HepG2 (cell line): ENCODE results near the gene GNA14.

Source experiments
- RAD21 ChIP-seq: fragments of 450-650 bp; formaldehyde crosslinking; IDR thresholded peaks from 2 replicates; pipeline ENCODE4 v1.5.0; 2020; ENCODE audit warnings: mild to moderate bottlenecking
- RFXAP ChIP-seq: sonication (generic); formaldehyde crosslinking; IDR thresholded peaks from 2 replicates; pipeline ENCODE4 v1.4.0; 2020; ENCODE audit warnings: missing genetic modification reagents, borderline replicate concordance
- TF ChIP-seq, protein P1 (sequence below): sonication (generic); formaldehyde crosslinking; IDR thresholded peaks from 2 replicates; pipeline ENCODE4 v1.5.0; 2020; ENCODE audit warnings: mild to moderate bottlenecking, missing genetic modification reagents
- TF ChIP-seq, protein P2 (sequence below): IDR thresholded peaks from 2 replicates; pipeline ENCODE4 v1.6.1; 2016; ENCODE audit warnings: low read depth, borderline replicate concordance

DNA sequence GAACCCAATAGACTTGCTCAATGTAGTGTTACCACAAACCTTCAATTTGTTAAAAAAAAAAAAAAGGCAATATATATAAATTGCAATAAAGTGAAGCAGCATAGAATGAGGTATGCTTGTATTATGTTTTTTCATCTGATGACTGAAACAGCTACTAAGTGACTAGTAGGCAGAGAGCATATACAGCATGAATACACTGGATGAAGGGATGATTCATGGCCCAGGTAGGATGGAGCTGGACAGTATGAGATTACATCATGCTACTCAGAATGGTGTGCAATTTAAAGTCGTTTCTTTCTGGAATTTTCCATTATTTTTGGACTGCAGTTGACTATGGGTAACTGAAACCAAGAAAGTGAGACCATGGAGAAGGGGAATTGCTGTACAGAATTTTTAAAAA, 161.2 kb downstream of the GNA14 start:
- TF ChIP-seq, protein P1, sequence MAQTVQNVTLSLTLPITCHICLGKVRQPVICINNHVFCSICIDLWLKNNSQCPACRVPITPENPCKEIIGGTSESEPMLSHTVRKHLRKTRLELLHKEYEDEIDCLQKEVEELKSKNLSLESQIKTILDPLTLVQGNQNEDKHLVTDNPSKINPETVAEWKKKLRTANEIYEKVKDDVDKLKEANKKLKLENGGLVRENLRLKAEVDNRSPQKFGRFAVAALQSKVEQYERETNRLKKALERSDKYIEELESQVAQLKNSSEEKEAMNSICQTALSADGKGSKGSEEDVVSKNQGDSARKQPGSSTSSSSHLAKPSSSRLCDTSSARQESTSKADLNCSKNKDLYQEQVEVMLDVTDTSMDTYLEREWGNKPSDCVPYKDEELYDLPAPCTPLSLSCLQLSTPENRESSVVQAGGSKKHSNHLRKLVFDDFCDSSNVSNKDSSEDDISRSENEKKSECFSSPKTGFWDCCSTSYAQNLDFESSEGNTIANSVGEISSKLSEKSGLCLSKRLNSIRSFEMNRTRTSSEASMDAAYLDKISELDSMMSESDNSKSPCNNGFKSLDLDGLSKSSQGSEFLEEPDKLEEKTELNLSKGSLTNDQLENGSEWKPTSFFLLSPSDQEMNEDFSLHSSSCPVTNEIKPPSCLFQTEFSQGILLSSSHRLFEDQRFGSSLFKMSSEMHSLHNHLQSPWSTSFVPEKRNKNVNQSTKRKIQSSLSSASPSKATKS (CRISPR knock-in tag) = no peak
- TF ChIP-seq RFXAP (CRISPR knock-in tag) = no peak
- no peak for TF ChIP-seq RAD21 (CRISPR knock-in tag)
- TF ChIP-seq, protein P2, sequence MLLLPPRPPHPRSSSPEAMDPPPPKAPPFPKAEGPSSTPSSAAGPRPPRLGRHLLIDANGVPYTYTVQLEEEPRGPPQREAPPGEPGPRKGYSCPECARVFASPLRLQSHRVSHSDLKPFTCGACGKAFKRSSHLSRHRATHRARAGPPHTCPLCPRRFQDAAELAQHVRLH (CRISPR knock-in tag) = no peak
